ENCODE results near the gene UBAP1.
"Not testable (repeated sequence)": the region's sequence is repeated elsewhere in the genome, so short reads cannot be mapped to it uniquely, and the experiment has no call there.

The UBAP1 gene

DNA sequence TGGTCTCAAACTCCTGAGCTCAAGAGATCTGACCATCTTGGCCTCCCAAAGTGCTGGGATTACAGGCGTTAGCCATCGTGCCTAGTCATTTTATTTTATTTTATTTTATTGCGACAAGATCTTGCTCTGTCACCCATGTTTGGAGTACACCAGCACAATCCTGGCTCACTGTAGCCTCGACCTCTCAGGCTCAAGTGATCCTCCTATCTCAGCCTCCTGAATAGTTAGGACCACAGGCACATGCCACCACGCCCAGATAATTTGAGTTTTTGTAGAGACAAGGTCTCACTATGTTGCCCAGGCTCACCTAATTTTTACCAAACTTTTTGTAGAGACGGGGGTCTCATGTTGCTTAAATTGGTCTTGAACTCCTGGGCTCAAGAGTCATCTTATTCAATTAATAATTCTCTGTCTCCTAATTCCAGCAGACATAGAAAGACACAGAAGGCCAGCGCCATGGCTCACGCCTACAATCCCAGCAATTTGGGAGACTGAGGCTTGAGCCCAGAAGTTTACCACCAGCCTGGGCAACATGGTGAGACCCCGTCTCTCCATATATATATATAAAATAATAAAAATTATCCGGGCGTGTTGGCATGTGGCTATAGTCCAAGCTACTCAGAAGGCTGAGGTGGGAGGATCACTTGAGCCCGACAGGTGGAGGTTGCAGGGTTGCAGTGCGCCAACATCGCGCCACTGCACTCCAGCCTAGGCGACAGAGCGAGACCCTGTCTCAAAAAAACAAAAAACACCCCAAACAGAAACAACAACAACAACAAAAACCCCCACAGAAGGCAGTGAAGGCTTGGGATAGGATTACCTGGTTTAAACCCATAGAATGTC lies 1.0 kb upstream of the UBAP1 start:
- in situ Hi-C loops (cut with HindIII; ENCODE audit: low sequenced_read_pairs), result no loop called here

DNA sequence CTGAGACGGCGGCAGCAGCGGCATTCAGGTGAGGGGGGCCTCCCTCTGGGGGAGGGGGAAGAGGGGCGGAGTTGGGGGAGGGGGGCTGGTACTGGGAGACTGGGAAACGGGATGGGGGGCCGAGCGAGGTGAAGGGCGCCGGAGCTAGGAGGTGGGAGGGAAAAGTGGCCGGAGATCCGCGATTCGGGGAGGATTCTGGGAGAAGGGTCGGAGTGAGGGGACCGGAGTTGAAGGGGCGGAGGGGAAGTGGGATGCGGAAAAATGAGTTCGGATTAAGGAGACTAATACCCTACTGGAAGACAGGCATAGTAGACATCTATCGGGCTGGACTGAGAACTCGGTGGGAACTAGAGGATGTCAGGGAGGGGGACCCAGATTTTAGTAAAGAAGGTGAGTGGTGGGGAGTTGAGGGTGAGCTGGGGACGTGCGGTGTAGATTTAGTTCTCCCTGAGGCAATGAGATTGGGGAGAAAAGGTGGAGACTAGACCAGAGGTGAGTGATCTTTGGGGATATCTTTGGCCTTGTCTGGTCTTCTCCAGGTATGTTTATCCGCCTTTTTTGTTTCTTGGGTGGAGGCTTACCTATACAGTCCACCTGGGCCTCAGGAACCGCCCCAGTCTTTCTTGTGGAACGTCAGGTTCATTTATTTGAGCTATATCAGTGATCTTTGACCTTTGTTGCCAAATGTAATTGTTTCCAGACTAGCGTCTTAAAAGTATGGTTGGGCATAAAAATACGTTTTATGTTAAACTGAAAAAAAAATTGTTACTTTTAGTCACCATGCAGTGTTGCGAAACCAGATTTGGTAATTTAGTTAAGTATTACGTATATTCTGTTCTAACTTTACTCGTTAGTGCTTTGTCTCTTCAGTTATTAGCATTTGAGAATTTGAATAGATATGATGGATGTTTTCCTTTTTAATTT lies 632 bp downstream of the UBAP1 start:
- in situ Hi-C loops (cut with HindIII; ENCODE audit: low sequenced_read_pairs), result no loop called here

DNA sequence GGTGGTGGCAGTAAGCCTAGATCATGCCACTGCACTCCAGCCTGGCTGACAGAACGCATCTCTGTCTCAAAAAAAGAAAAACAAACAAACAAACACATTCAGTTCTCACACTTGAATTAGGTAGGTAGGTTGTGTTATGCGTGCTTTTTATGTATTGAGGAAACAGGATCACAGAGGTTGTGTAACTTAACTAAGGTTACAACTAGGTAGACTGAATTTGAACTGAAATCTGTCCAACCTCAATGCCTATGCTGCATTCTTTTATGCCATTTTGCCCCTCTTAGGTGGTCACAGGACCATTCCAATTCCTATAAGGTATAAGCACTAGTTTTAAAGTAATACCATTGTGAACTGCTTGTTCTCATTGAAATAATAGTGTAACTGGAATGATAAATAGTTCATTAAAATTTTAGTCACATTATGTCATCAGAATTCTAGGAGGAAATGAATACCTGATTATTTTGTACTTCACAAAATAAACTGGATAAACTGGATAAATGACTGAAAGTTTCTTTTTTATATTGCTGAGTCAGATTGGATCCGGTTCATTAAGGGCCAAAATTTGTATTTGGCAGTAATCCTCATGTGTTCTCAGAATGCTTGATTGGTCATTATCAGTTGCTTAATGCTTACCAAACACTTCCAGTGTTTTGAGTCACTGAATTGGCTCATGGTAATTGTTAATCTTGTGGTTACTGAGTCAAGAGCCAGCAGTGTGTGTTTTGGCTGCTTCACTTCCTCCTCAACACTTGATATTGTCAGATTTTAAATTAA lies 7.1 kb downstream of the UBAP1 start:
- in situ Hi-C loops (cut with HindIII; ENCODE audit: low sequenced_read_pairs), result no loop called here

DNA sequence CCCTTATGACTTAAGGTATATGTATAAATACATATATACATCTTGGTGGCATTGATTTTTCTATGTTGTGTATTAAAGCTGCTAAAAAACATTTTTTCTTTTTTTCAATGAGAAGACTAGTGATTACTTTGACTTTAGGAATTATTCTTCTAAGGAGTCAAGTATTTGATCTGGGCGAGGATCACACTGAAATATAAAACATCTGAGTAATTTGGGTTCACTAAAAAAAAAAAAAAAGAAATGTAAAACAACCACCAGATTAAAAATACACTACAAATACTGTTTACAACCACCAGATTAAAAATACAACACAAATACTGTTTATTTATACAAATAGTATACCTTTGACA lies 9.0 kb downstream of the UBAP1 start:
- in situ Hi-C loops (cut with HindIII; ENCODE audit: low sequenced_read_pairs), result no loop called here

DNA sequence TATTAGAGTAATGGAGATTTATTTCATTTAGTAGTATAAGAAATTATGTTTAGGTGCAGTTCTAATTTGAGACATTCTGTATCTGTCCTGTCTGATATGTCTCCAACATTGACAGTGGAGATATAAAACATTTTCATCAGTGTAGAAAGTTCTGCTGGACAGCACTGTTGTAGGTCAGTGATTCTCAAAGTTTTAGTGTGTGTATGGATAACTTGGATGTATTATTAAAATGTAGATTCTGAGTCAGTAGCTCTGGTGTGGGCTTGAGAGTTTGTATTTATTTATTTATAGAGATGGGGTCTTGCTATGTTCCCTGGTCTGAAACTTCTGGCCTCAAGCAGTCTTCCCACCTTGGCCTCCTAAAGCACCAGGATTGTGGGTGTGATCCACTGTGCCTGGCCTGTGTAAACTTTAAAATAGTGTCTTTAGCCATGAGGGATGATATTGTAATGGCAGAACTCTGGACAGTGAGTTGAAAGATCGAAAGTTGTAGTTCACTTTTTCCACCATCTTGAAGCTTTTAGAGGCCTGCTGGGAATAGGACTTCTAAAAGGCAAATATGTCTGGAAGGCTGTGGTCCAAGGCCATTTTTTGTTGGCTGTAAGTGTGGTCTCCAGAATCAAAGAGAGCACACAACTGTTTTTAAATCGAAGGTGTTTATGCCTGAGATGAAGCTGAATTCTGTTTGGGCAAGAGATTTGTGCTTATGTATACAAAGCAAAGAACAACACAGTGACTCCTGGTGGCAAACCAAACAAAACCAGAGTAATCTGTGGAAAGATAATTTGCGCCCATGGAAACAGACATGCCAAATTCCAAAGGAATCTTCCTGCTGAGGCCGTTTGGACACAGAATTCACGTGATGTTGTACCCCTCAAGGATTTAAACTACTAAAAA lies 12.4 kb downstream of the UBAP1 start:
- in situ Hi-C loops (cut with HindIII; ENCODE audit: low sequenced_read_pairs), result loop anchor here (5.0 kb wide), 1 partner anchor 71 kb away; no protein-coding TSS in a partner anchor

GRCh38 chr9:34195143-34195542 lies 16.3 kb downstream of the UBAP1 start:
- in situ Hi-C loops (cut with HindIII; ENCODE audit: low sequenced_read_pairs), result no loop called here

- in situ Hi-C loops (cut with HindIII; ENCODE audit: low sequenced_read_pairs), result not testable (repeated sequence)
Measured at GRCh38 chr9:34197286-34197685, 18.4 kb downstream of the UBAP1 start.

DNA sequence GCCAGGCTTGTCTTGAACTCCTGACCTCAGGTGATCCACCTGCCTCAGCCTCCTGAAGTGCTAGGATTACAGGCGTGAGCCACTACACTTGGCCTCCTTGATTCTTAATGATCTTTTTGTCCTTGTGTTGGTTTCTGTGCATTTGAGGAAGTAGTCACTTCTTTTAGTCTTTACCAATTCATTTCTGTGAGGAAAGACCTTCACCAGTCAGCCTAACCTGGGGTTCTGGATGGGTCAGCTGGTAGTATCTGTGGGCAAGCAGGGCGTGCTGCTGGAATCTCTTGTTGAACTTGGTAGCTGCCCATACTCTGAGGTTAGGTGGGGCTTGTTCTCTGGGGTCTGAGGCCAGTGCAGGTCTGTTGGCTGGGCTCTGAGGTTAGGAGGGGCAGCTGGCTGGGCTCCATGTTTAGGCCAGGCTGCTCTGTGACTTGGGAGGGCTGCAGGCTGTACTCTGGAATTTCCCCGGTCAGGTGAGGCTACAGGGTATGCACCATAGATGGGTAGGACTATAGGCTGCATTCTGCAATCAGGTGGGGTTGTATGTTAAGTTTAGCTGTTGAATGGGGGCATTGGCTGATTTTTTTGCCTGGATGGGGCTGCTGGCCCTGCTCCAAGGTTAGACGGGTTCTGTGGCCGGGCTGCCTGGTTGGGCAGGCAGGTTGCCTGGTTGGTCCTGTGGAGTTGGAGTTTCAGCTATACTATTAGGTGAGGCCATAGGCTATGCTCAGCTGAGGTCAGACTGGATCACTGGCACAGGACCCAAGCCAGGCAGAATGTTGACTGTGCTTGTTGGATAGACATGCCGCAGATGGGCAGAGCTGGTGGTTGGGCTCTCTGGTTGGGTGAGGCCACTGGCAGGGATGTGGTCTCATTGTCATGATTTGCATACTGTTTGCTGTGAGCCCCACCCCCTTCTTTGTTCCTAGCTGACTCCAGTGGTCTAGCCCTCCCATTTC lies 19.2 kb downstream of the UBAP1 start:
- in situ Hi-C loops (cut with HindIII; ENCODE audit: low sequenced_read_pairs), result no loop called here

- in situ Hi-C loops (cut with HindIII; ENCODE audit: low sequenced_read_pairs), result no loop called here
Measured at GRCh38 chr9:34200092-34200491, 21.2 kb downstream of the UBAP1 start.

GRCh38 chr9:34203275-34203991 lies 24.6 kb downstream of the UBAP1 start:
- in situ Hi-C loops (cut with HindIII; ENCODE audit: low sequenced_read_pairs), result no loop called here

DNA sequence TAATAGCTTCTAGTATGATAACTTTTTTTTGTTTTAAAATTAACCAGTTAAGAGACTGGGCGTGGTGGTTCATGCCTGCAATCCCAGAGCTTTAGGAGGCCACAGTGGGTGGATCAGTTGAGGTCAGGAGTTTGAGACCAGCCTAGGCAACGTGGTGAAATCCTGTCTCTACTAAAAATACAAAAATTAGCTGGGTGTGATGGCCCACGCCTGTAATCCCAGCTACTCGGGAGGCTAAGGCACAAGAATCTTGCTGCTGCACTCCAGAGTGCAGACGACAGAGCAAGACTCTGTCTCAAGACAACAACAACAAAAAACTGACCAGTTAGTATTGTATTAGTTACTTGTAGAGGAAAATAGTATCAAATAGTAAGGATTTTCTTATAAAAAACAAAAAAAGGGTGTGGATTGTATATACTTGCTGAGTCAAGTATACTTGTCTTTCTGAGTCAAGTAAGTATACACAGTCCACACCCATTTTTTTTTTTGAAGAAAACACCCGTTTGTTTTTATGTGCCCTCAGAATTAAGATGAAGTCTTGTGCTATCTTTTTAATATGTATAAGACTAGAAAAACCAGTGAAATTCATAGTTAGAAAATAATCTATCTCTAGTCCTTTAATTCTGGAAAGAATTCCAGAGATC lies 25.3 kb downstream of the UBAP1 start:
- in situ Hi-C loops (cut with HindIII; ENCODE audit: low sequenced_read_pairs), result no loop called here

GRCh38 chr9:34205102-34205501 lies 26.3 kb downstream of the UBAP1 start:
- in situ Hi-C loops (cut with HindIII; ENCODE audit: low sequenced_read_pairs), result no loop called here

DNA sequence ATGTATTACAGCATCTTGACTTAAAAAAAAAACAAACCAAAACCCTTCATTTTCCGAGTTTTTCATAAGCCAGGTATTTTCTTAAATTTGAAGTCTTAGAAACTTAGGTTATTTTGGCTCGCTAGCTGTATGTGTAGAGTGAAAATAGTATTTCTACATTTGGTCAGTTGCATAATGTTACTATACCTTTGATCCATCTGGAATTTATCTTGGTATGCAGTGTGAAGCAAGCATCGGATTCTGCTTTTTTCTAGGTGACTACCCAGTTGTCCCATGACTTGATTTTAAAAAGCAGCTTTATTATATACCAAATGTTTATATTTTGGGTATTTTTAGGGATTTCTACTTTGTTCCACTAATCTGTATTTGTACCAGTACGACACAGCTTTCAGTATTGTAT lies 27.7 kb downstream of the UBAP1 start:
- in situ Hi-C loops (cut with HindIII; ENCODE audit: low sequenced_read_pairs), result no loop called here

DNA sequence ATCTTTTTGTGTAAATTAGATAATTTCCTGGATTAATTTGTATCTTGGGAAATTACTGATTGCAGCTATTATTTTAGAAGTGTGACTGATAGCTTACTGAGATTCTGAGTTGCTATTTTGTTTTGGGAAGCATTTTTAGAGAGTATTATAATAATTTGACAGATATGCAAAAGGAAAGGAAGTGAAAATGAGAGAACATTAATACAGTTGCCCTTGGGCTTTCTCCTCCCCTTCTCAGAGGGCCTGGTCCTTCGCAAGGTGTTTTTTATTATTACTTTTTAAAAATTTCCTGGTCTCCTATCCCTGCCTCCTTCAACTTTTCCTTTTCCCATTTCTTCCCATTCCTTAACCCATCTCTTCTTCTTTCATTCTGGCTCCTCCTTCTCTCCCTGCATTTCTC lies 32.6 kb downstream of the UBAP1 start:
- in situ Hi-C loops (cut with HindIII; ENCODE audit: low sequenced_read_pairs), result no loop called here

DNA sequence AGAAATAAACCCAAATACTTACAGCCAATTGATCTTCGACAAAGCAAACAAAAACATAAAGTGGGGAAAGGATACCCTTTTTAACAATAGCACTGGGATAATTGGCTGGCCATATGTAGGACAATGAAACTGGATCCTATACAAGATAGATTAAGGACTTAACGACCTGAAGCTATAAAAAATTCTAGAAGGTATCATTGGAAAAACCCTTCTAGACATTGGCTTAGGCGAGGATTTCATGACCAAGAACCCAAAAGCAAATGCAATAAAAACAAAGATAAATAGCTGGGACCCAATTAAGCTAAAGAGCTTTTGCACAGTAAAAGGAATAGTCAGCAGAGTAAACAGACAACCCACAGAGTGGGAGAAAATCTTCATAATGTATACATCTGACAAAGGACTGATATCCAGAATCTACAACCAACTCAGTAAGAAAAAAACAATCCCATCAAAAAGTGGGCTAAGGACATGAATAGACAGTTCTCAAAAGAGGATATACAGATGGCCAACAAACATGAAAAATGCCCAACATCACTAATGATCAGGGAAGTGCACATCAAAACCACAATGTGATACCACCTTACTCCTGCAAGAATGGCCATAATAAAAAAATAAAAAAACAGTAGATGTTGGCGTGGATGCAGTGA lies 35.6 kb downstream of the UBAP1 start:
- in situ Hi-C loops (cut with HindIII; ENCODE audit: low sequenced_read_pairs), result not testable (repeated sequence)

DNA sequence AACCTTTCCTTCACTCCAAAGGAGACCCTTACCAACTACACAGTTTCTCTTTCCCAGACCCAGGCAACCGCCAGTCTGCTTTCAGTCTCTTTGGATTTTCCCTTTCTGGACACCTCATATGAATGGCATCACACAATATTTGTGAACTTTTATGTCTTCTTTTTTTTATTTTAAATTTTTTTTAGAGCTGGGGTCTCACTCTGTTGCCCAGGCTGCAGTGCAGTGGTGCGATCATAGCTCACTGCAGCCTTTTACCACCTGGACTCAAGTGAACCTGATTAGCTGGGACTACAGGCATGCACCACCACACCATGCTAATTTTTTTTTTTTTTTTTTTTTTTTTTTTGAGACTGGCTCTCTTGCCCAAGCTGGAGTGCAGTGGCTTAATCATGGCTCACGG lies 37.5 kb downstream of the UBAP1 start:
- in situ Hi-C loops (cut with HindIII; ENCODE audit: low sequenced_read_pairs), result no loop called here

GRCh38 chr9:34217015-34217414 lies 38.2 kb downstream of the UBAP1 start:
- in situ Hi-C loops (cut with HindIII; ENCODE audit: low sequenced_read_pairs), result not testable (repeated sequence)

Measured in endothelial cell of hepatic sinusoid (primary cell).